H1 (cell line): ENCODE measurements around the gene TRIM40. TPM values are rescaled to one million over a fixed set of nuclear protein-coding genes. Genes with fewer than 3 reads are reported as not detected.

Experiments used
- CTCF ChIA-PET: fragments of 300-600 bp; sonication (Branson Sonifier 250); formaldehyde crosslinking; loops from one replicate; lab custom pipeline; 2021; ENCODE audit not compliant: partially characterized antibody; lab: Charles Lee
- POLR2A ChIA-PET: fragments of 300-600 bp; sonication (Branson Sonifier 250); formaldehyde crosslinking; loops from one replicate; lab custom pipeline; 2021; ENCODE audit warnings: inconsistent platforms; ENCODE audit not compliant: partially characterized antibody; lab: Charles Lee
- DNase-seq, 2 experiments: peaks; one replicate each; pipeline versions ENCODE4 v3.0.0 to v3.0.0-alpha.2; 2010 to 2022; ENCODE audit warnings: low spot score in 2 of 2, low read depth in 1 of 2, mixed read lengths in 1 of 2
- FAIRE-seq: peaks from 2 replicates; lab custom pipeline; 2011; peaks lifted over from hg19 to GRCh38; lab: Jason Lieb, UNC
- H2AFZ ChIP-seq: 2 replicates; pipeline ENCODE4 v1.8.1; 2012; ENCODE audit warnings: low read length, inconsistent platforms
- H2AK5ac ChIP-seq: 2 replicates; pipeline ENCODE4 v1.6.1; 2013; ENCODE audit warnings: low read depth, low read length
- H2BK120ac ChIP-seq: replicated peaks from 2 replicates; pipeline ENCODE3; 2013; ENCODE audit warnings: low read depth, low read length, inconsistent platforms
- H2BK12ac ChIP-seq: 2 replicates; pipeline ENCODE4 v1.6.1; 2013; ENCODE audit warnings: low read depth, low read length
- H2BK15ac ChIP-seq: 2 replicates; pipeline ENCODE4 v1.6.1; 2013; ENCODE audit warnings: low read length
- H2BK20ac ChIP-seq: 2 replicates; pipeline ENCODE4 v1.6.1; 2013; ENCODE audit warnings: low read length
- H2BK5ac ChIP-seq: 2 replicates; pipeline ENCODE4 v1.6.1; 2013; ENCODE audit warnings: low read depth, low read length
- H3K14ac ChIP-seq: 2 replicates; pipeline ENCODE4 v1.6.1; 2013; ENCODE audit warnings: inconsistent platforms; ENCODE audit not compliant: insufficient read length
- H3K18ac ChIP-seq: 2 replicates; pipeline ENCODE4 v1.6.1; 2013; ENCODE audit warnings: low read length; ENCODE audit errors: extremely low read depth
- H3K23ac ChIP-seq: 2 replicates; pipeline ENCODE4 v1.6.1; 2013; ENCODE audit warnings: inconsistent platforms; ENCODE audit not compliant: insufficient read length
- H3K23me2 ChIP-seq: 2 replicates; pipeline ENCODE4 v1.6.1; 2013; ENCODE audit warnings: low read depth, low read length
- H3K27ac ChIP-seq: 2 replicates; pipeline ENCODE4 v1.6.1; 2011; ENCODE audit warnings: low read depth, low read length, inconsistent platforms
- H3K27me3 ChIP-seq, 4 experiments: replicated peaks in 1 of 4; 1 replicate in 1 of 4; 2 replicates in 3 of 4; pipeline versions ENCODE4 v1.6.1 to v1.8.1; 2011 to 2013; ENCODE audit warnings: low read length in 3 of 4, mild to moderate bottlenecking in 3 of 4, inconsistent platforms in 2 of 4, mixed read lengths in 2 of 4, moderate library complexity in 1 of 4; ENCODE audit not compliant: control insufficient read depth in 3 of 4, insufficient read depth in 3 of 4; ENCODE audit errors: extremely low read depth in 1 of 4
- H3K36me3 ChIP-seq, 4 experiments: 2 replicates each; pipeline versions ENCODE4 v1.6.1 to v1.8.1; 2011 to 2013; ENCODE audit warnings: mild to moderate bottlenecking in 4 of 4, low read length in 3 of 4, moderate library complexity in 2 of 4, control low read depth in 1 of 4, inconsistent platforms in 1 of 4; ENCODE audit not compliant: insufficient read depth in 4 of 4, control insufficient read depth in 2 of 4
- H3K4ac ChIP-seq: replicated peaks from 2 replicates; pipeline ENCODE3; 2013; ENCODE audit warnings: low read length, low read depth, mixed read lengths, inconsistent platforms; ENCODE audit not compliant: insufficient read length
- H3K4me1 ChIP-seq, 4 experiments: replicated peaks in 1 of 4; 1 replicate in 1 of 4; 2 replicates in 3 of 4; pipeline versions ENCODE4 v1.6.1 to v1.8.1; 2011 to 2013; ENCODE audit warnings: low read length in 3 of 4, inconsistent platforms in 2 of 4, mixed read lengths in 1 of 4; ENCODE audit not compliant: insufficient read depth in 4 of 4, control insufficient read depth in 3 of 4
- H3K4me2 ChIP-seq, 2 experiments: 2 replicates each; pipeline versions ENCODE4 v1.6.1 to v1.8.1; 2011 to 2013; ENCODE audit warnings: low read depth in 2 of 2, low read length in 2 of 2, control low read depth in 1 of 2, inconsistent platforms in 1 of 2, mild to moderate bottlenecking in 1 of 2; ENCODE audit not compliant: insufficient read depth in 1 of 2
- H3K4me3 ChIP-seq, 4 experiments: fragments of 200-600, 300-600 bp in 1 of 4; sonication (generic), shearing (Covaris generic), sonication (Bioruptor Twin) in 1 of 4; 2 replicates each; pipeline versions ENCODE4 v1.5.1 to v1.8.1; 2011 to 2016; ENCODE audit warnings: low read length in 4 of 4, low read depth in 3 of 4, control low read depth in 2 of 4, inconsistent platforms in 2 of 4, mild to moderate bottlenecking in 2 of 4, mixed read lengths in 1 of 4, moderate library complexity in 1 of 4; ENCODE audit not compliant: insufficient read depth in 2 of 4; ENCODE audit errors: extremely low read depth in 1 of 4
- H3K56ac ChIP-seq: replicated peaks from 2 replicates; pipeline ENCODE3; 2013; ENCODE audit warnings: low read depth, mild to moderate bottlenecking, mixed read lengths, low read length, inconsistent platforms; ENCODE audit not compliant: insufficient read length
- H3K79me1 ChIP-seq: 2 replicates; pipeline ENCODE4 v1.6.1; 2013; ENCODE audit warnings: low read depth, low read length, control low read depth
- H3K79me2 ChIP-seq, 2 experiments: 2 replicates each; pipeline versions ENCODE4 v1.6.1 to v1.8.1; 2012 to 2013; ENCODE audit warnings: low read length in 2 of 2, mild to moderate bottlenecking in 2 of 2, inconsistent platforms in 1 of 2; ENCODE audit not compliant: insufficient read depth in 2 of 2, control insufficient read depth in 1 of 2
- H3K9ac ChIP-seq, 4 experiments: replicated peaks in 1 of 4; 1 replicate in 1 of 4; 2 replicates in 3 of 4; pipeline versions ENCODE4 v1.6.1 to v1.8.1; 2011 to 2013; ENCODE audit warnings: low read depth in 3 of 4, low read length in 3 of 4, control low read depth in 2 of 4, mild to moderate bottlenecking in 2 of 4, moderate library complexity in 2 of 4, inconsistent platforms in 1 of 4; ENCODE audit errors: extremely low read depth in 1 of 4
- H3K9me3 ChIP-seq, 2 experiments: 2 replicates each; pipeline versions ENCODE4 v1.6.1 to v1.8.1; 2012 to 2013; ENCODE audit warnings: mild to moderate bottlenecking in 2 of 2, moderate library complexity in 2 of 2, control low read depth in 1 of 2, inconsistent platforms in 1 of 2, low read depth in 1 of 2, low read length in 1 of 2, mixed read lengths in 1 of 2; ENCODE audit not compliant: insufficient read depth in 2 of 2
- H4K20me1 ChIP-seq, 2 experiments: replicated peaks in 1 of 2; 2 replicates each; pipeline versions ENCODE3 to v1.8.1; 2011 to 2013; ENCODE audit warnings: inconsistent platforms in 2 of 2, low read length in 2 of 2, mild to moderate bottlenecking in 1 of 2; ENCODE audit not compliant: insufficient read depth in 2 of 2, control insufficient read depth in 1 of 2
- H4K5ac ChIP-seq: 2 replicates; pipeline ENCODE4 v1.6.1; 2013; ENCODE audit warnings: low read length, low read depth, mixed read lengths, inconsistent platforms; ENCODE audit not compliant: insufficient read length
- H4K8ac ChIP-seq: 2 replicates; pipeline ENCODE4 v1.8.0; 2013; ENCODE audit warnings: mild to moderate bottlenecking, moderate library complexity, low read length, inconsistent platforms; ENCODE audit not compliant: insufficient read depth; ENCODE audit errors: extremely low read depth
- H4K91ac ChIP-seq: replicated peaks from 2 replicates; pipeline ENCODE3; 2013; ENCODE audit warnings: low read length, mixed read lengths, inconsistent platforms; ENCODE audit not compliant: insufficient read length
- CREB1 ChIP-seq: IDR thresholded peaks from 2 replicates; pipeline ENCODE4 v1.6.1; 2012; ENCODE audit warnings: inconsistent platforms
- POLR2A ChIP-seq, 2 experiments: IDR thresholded peaks; 1 replicate in 1 of 2; 2 replicates in 1 of 2; pipeline ENCODE4 v1.6.1; 2011; ENCODE audit warnings: low read depth in 2 of 2, low read length in 2 of 2, mild to moderate bottlenecking in 2 of 2; ENCODE audit errors: control extremely low read depth in 1 of 2
- RXRA ChIP-seq: IDR thresholded peaks from 2 replicates; pipeline ENCODE4 v1.6.1; 2011; ENCODE audit warnings: low read depth, mild to moderate bottlenecking, low read length, moderate library complexity; ENCODE audit not compliant: insufficient read depth
- SAP30 ChIP-seq: fragments of 300-600 bp; sonication (generic); IDR thresholded peaks from 2 replicates; pipeline ENCODE4 v1.7.1; 2012; ENCODE audit warnings: low read length, moderate library complexity, mild to moderate bottlenecking, inconsistent platforms; ENCODE audit not compliant: insufficient read depth, insufficient replicate concordance
- SIN3A ChIP-seq, 2 experiments: IDR thresholded peaks in 1 of 2; conservative IDR thresholded peaks in 1 of 2; 2 replicates each; pipeline ENCODE4 v1.6.1; 2011 to 2012; ENCODE audit warnings: low read length in 2 of 2, improper control_type of control experiment in 1 of 2, low read depth in 1 of 2, mild to moderate bottlenecking in 1 of 2
- SP2 ChIP-seq: IDR thresholded peaks from 2 replicates; pipeline ENCODE4 v1.6.1; 2012; ENCODE audit warnings: mild to moderate bottlenecking, low read length, inconsistent platforms
- SRF ChIP-seq: IDR thresholded peaks from 2 replicates; pipeline ENCODE4 v1.6.1; 2011; ENCODE audit warnings: mild to moderate bottlenecking, low read depth, low read length, moderate library complexity
- SUZ12 ChIP-seq: fragments of 200-600 bp; sonication (generic); IDR thresholded peaks from 2 replicates; pipeline ENCODE4 v1.6.1; 2012; ENCODE audit warnings: mild to moderate bottlenecking, inconsistent platforms, low read length, moderate library complexity, mixed read lengths
- TAF7 ChIP-seq: optimal IDR thresholded peaks from 2 replicates; pipeline ENCODE3; 2011; ENCODE audit warnings: low read depth, mild to moderate bottlenecking, inconsistent platforms, low read length, moderate library complexity, borderline replicate concordance
- TBP ChIP-seq: IDR thresholded peaks from 2 replicates; pipeline ENCODE4 v1.6.1; 2011; ENCODE audit warnings: low read depth, low read length, improper control_type of control experiment
- TEAD4 ChIP-seq: IDR thresholded peaks from 2 replicates; pipeline ENCODE4 v1.6.1; 2012; ENCODE audit warnings: low read depth, low read length, inconsistent platforms, mixed read lengths
- ZNF274 ChIP-seq: IDR thresholded peaks from 2 replicates; pipeline ENCODE4 v1.7.0; 2012; ENCODE audit warnings: low read length, borderline replicate concordance; ENCODE audit errors: extremely low read depth
- WGBS, 2 experiments: shearing (Covaris generic) in 1 of 2; methylation state at CpG; one replicate each; pipeline versions ENCODE4 v1.1.6 to v1.1.7; 2013 to 2015; ENCODE audit warnings: low lambda C conversion rate in 2 of 2, mixed read lengths in 2 of 2, inconsistent platforms in 1 of 2, low coverage in 1 of 2, missing lambda C conversion rate in 1 of 2; ENCODE audit not compliant: insufficient replicate concordance in 2 of 2, insufficient coverage in 1 of 2, insufficient read length in 1 of 2; ENCODE audit errors: extremely low coverage in 1 of 2, missing lambda C conversion rate in 1 of 2; 5-methylcytosine and 5-hydroxymethylcytosine counted together
- polyA plus RNA-seq, 7 experiments: library from polyadenylated mRNA; depleted of rRNA in 3 of 7; stranded (reverse) in 5 of 7; unstranded in 2 of 7; fragments of >200 nt in 5 of 7; fragments of 200-250 nt in 2 of 7; gene quantifications; 1 replicate in 5 of 7; 2 replicates in 1 of 7; 4 replicates in 1 of 7; pipeline versions ENCODE4 v1.2.1 to v1.2.3, GENCODE V29; 2011 to 2013; ENCODE audit warnings: missing spikeins in 2 of 7, mixed read lengths in 2 of 7
- total RNA-seq: library from RNA; stranded (reverse); fragmentation: NEBNext Ultra II Directional; extraction: Animal tissue kit (Norgen Biotek cat#: 25700); gene quantifications from 2 replicates; pipeline ENCODE4 v1.2.1, GENCODE V29; 2021

TRIM40 gene
- total and polyA plus RNA-seq, 2 of the 8 experiments (the other 6 are each of a cell fraction or from before 2014, with no cell fraction given), result not detected

GRCh38 chr6:30194797-30195690 lies 59.1 kb downstream of the TRIM40 start:
- Histone ChIP-seq H3K4me1 (no peaks in the 10 kb centered on the region), H2BK15ac (no peak overlapping the region), H3K27me3 (no peaks in the 10 kb centered on the region), H3K14ac (no peak overlapping the region), H3K23me2 (no peaks in the 10 kb centered on the region), H4K5ac (no peak overlapping the region), H4K8ac (no peak overlapping the region), H2BK5ac (no peak overlapping the region), H3K4me2 (no peak overlapping the region), H3K56ac (no peak overlapping the region), H3K23ac (no peak overlapping the region), H3K79me1 (no peaks in the 10 kb centered on the region), H2AFZ (no peak overlapping the region), H2AK5ac (no peak overlapping the region), H2BK120ac (no peak overlapping the region), H3K79me2 (no peaks in the 10 kb centered on the region), H3K9me3 (no peaks in the 10 kb centered on the region), H3K4me3 (no peak overlapping the region), H3K27ac (no peak overlapping the region), H3K36me3 (peaks cover 10 to 39% (median 29%) of the 10 kb centered on the region in 4 experiments; a peak in 5 of 8 replicates), H2BK12ac (no peak overlapping the region), H3K18ac (no peak overlapping the region), H4K91ac (no peak overlapping the region), H3K4ac (no peak overlapping the region), H2BK20ac (no peak overlapping the region), H3K9ac (no peak overlapping the region), H4K20me1 (peaks cover 6 to 14% of the 10 kb centered on the region in 2 experiments)
- FAIRE-seq (no peak), DNase-seq (no peak)
- ChIA-PET CTCF (interaction anchor here (1.0 to 1.6 kb wide), 3 partner anchors 64 to 92 kb away, joined by 3 to 4 read pairs (median 4); no protein-coding TSS in a partner anchor), POLR2A (interaction anchor here (2.4 to 3.8 kb wide), 2 partner anchors 11 to 19 kb away, joined by 7 to 18 read pairs; partner anchors contain the start of gene TRIM26)
- WGBS, 2 experiments, result 88% methylated on average over 8 of the region's 8 CpGs; no CpG with 5 or more reads in 1 of the 2 experiments
- no peak for TF ChIP-seq POLR2A (IDR thresholded peaks at IDR 0.05; ENCODE audit: control extremely low read depth in 1 of 2, low read depth in 2 of 2, low read length in 2 of 2)
- TF ChIP-seq TBP, result no peak
- TF ChIP-seq SUZ12, result no peak
- no peak for TF ChIP-seq TEAD4
- TF ChIP-seq SIN3A (conservative IDR thresholded peaks at IDR 0.05 in 1 of 2, IDR thresholded peaks at IDR 0.05 in 1 of 2; ENCODE audit: low read depth in 1 of 2, low read length in 2 of 2), result no peak
- TF ChIP-seq RXRA, result no peak
- TF ChIP-seq TAF7, result no peak
- no peak for TF ChIP-seq SRF
- no peak for TF ChIP-seq CREB1
- no peak for TF ChIP-seq SAP30
- TF ChIP-seq SP2, result no peak
- TF ChIP-seq ZNF274, result no peak
